Neural cell (in vitro differentiated cells): ENCODE data around the gene FAM240A. TPM values are rescaled to one million over a fixed set of nuclear protein-coding genes. Genes with fewer than 3 reads are reported as not detected.

Experiments used
- H2AFZ ChIP-seq: fragments of 200-600, 300-800 bp; sonication (generic), shearing (Covaris generic); 2 replicates; pipeline ENCODE4 v1.6.0; 2014; ENCODE audit warnings: low read depth, mild to moderate bottlenecking, antibody characterized with exemption, low read length, moderate library complexity
- H3F3A ChIP-seq: fragments of 200-600 bp; shearing (Covaris generic); 2 replicates; pipeline ENCODE4 v1.6.1; 2016; ENCODE audit warnings: mild to moderate bottlenecking, moderate library complexity, mixed read lengths, antibody characterized with exemption, low read length; ENCODE audit not compliant: insufficient read depth, poor library complexity, severe bottlenecking
- H3K27ac ChIP-seq: fragments of 200-600, 300-800 bp; sonication (generic), shearing (Covaris generic); 2 replicates; pipeline ENCODE4 v1.5.1; 2014; ENCODE audit warnings: mild to moderate bottlenecking, low read length, moderate library complexity
- H3K27me3 ChIP-seq: fragments of 300-800, 200-600 bp; sonication (generic), shearing (Covaris generic); 2 replicates; pipeline ENCODE4 v1.6.0; 2014; ENCODE audit warnings: mild to moderate bottlenecking, low read depth, low read length, moderate library complexity; ENCODE audit not compliant: insufficient read depth
- H3K36me3 ChIP-seq: fragments of 300-800, 200-600 bp; sonication (generic), shearing (Covaris generic); 2 replicates; pipeline ENCODE4 v1.5.1; 2014; ENCODE audit warnings: mild to moderate bottlenecking, antibody characterized with exemption, low read length, moderate library complexity; ENCODE audit not compliant: insufficient read depth
- H3K4me2 ChIP-seq: fragments of 300-800, 200-600 bp; sonication (generic), shearing (Covaris generic); 2 replicates; pipeline ENCODE4 v1.6.0; 2014; ENCODE audit warnings: mild to moderate bottlenecking, low read length
- H3K4me3 ChIP-seq: fragments of 300-800, 200-600 bp; sonication (generic), shearing (Covaris generic); 2 replicates; pipeline ENCODE4 v1.5.1; 2014; ENCODE audit warnings: mild to moderate bottlenecking, low read length, moderate library complexity
- H3K79me2 ChIP-seq: fragments of 200-600 bp; shearing (Covaris generic); replicated peaks from 2 replicates; pipeline ENCODE4 v1.6.0; 2014; ENCODE audit warnings: mild to moderate bottlenecking, low read length, moderate library complexity; ENCODE audit not compliant: insufficient read depth
- H3K9ac ChIP-seq: fragments of 300-800, 200-600 bp; sonication (generic), shearing (Covaris generic); 2 replicates; pipeline ENCODE4 v1.6.1; 2016; ENCODE audit warnings: mild to moderate bottlenecking, low read length, mixed read lengths
- H3K9me2 ChIP-seq: fragments of 200-600 bp; shearing (Covaris generic); 2 replicates; pipeline ENCODE4 v1.6.1; 2016; ENCODE audit warnings: mild to moderate bottlenecking, low read length, mixed read lengths; ENCODE audit not compliant: insufficient read depth
- H3K9me3 ChIP-seq: fragments of 200-600, 300-800 bp; sonication (generic), shearing (Covaris generic); 2 replicates; pipeline ENCODE4 v1.6.1; 2016; ENCODE audit warnings: mild to moderate bottlenecking, mixed run types, low read length, moderate library complexity, mixed read lengths
- H4K20me1 ChIP-seq: fragments of 200-600 bp; shearing (Covaris generic); 2 replicates; pipeline ENCODE4 v1.6.1; 2016; ENCODE audit warnings: mild to moderate bottlenecking, mixed run types; ENCODE audit not compliant: insufficient read depth
- EP300 ChIP-seq: fragments of 450-650 bp; conservative IDR thresholded peaks from 2 replicates; pipeline ENCODE4 v1.6.1; 2014; ENCODE audit warnings: antibody characterized with exemption, mild to moderate bottlenecking, moderate library complexity; ENCODE audit not compliant: poor library complexity, severe bottlenecking
- EZH2 ChIP-seq: fragments of 200-600, 300-800 bp; shearing (Covaris generic), sonication (generic); IDR thresholded peaks from 2 replicates; pipeline ENCODE4 v1.6.1; 2014; ENCODE audit warnings: antibody characterized with exemption, low read length, borderline replicate concordance, mild to moderate bottlenecking; ENCODE audit not compliant: insufficient read depth, poor library complexity, severe bottlenecking
- MXI1 ChIP-seq: fragments of 450-650 bp; conservative IDR thresholded peaks from 2 replicates; pipeline ENCODE4 v1.6.1; 2014; ENCODE audit warnings: antibody characterized with exemption, mild to moderate bottlenecking; ENCODE audit not compliant: poor library complexity, severe bottlenecking
- POLR2AphosphoS5 ChIP-seq: IDR thresholded peaks from 2 replicates; pipeline ENCODE4 v1.6.1; 2012
- RAD21 ChIP-seq: fragments of 450-650 bp; conservative IDR thresholded peaks from 2 replicates; pipeline ENCODE4 v1.6.1; 2014; ENCODE audit warnings: antibody characterized with exemption, mild to moderate bottlenecking, moderate library complexity
- SMC3 ChIP-seq: fragments of 450-650 bp; conservative IDR thresholded peaks from 2 replicates; pipeline ENCODE4 v1.6.1; 2014; ENCODE audit warnings: antibody characterized with exemption, mild to moderate bottlenecking, moderate library complexity; ENCODE audit not compliant: poor library complexity
- TAF1 ChIP-seq: IDR thresholded peaks from 2 replicates; pipeline ENCODE4 v1.6.1; 2012; ENCODE audit warnings: low read depth
- polyA plus RNA-seq: library from polyadenylated mRNA; depleted of rRNA; stranded (reverse); fragments of >200 nt; gene quantifications from 2 replicates; pipeline ENCODE4 v1.2.3, GENCODE V29; 2014
- TF ChIP-seq, protein P1 (sequence below): IDR thresholded peaks from 2 replicates; pipeline ENCODE4 v1.6.1; 2012; ENCODE audit warnings: borderline replicate concordance
- TF ChIP-seq, protein P2 (sequence below): fragments of 450-650 bp; IDR thresholded peaks from 2 replicates; pipeline ENCODE4 v1.5.1; 2014; ENCODE audit warnings: antibody characterized with exemption, mild to moderate bottlenecking, moderate library complexity; ENCODE audit not compliant: poor library complexity, severe bottlenecking

The FAM240A gene
- polyA plus RNA-seq, 1 donor from 2014 or later = not detected

DNA sequence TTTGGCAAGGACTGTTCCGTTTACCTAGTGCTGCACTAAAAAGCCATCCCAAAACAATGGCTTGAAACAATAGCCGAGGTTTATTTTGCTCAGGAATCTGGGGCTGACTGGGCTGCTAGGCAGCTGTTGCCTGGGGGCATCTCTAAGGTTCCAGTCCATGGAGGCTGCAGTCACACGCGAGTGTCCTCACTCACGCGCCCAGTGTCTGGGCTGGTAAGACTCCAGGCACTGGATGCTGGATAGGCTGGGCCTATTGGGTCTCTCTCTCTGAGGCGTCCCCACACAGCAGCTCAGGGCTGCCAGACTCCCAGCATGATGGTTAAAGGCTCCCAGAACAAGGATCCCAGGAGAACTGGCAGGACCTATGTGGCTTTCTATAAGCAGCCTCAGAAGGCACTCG is 47.0 kb downstream of the FAM240A start:
- Histone ChIP-seq H3K9ac (no peak overlapping the region), H3K9me3 (no peaks in the 10 kb centered on the region), H3K79me2 (no peaks in the 10 kb centered on the region), H3K27ac (no peak overlapping the region), H3K9me2 (no peaks in the 10 kb centered on the region), H3K27me3 (no peaks in the 10 kb centered on the region), H3F3A (no peaks in the 10 kb centered on the region), H2AFZ (no peak overlapping the region), H4K20me1 (no peaks in the 10 kb centered on the region), H3K4me3 (no peak overlapping the region), H3K36me3 (no peaks in the 10 kb centered on the region), H3K4me2 (no peak overlapping the region)
- TF ChIP-seq, protein P1, sequence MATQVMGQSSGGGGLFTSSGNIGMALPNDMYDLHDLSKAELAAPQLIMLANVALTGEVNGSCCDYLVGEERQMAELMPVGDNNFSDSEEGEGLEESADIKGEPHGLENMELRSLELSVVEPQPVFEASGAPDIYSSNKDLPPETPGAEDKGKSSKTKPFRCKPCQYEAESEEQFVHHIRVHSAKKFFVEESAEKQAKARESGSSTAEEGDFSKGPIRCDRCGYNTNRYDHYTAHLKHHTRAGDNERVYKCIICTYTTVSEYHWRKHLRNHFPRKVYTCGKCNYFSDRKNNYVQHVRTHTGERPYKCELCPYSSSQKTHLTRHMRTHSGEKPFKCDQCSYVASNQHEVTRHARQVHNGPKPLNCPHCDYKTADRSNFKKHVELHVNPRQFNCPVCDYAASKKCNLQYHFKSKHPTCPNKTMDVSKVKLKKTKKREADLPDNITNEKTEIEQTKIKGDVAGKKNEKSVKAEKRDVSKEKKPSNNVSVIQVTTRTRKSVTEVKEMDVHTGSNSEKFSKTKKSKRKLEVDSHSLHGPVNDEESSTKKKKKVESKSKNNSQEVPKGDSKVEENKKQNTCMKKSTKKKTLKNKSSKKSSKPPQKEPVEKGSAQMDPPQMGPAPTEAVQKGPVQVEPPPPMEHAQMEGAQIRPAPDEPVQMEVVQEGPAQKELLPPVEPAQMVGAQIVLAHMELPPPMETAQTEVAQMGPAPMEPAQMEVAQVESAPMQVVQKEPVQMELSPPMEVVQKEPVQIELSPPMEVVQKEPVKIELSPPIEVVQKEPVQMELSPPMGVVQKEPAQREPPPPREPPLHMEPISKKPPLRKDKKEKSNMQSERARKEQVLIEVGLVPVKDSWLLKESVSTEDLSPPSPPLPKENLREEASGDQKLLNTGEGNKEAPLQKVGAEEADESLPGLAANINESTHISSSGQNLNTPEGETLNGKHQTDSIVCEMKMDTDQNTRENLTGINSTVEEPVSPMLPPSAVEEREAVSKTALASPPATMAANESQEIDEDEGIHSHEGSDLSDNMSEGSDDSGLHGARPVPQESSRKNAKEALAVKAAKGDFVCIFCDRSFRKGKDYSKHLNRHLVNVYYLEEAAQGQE = no peak
- no peak for TF ChIP-seq EP300
- TF ChIP-seq MXI1 = no peak
- no peak for TF ChIP-seq POLR2AphosphoS5
- TF ChIP-seq TAF1 = no peak

DNA sequence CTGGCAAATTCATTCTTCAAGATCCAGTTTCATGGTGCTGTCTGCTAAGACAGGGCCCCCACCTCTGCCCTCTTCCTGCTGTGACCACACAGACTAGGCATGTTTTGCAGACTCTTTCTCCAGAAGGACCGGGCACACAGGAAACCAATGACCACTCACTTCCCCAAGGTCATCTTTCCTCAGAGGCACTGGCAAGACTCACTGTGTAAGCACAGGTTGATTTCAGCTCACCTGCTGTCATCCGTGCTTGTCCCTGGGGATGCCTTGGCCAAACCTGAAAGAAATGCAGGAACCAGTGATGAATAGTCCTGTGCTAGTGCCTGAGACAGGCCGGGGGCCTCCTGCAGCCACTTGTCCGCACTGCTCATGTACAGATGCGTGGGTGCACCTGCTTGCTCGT is 47.7 kb downstream of the FAM240A start:
- no peak overlapping the region for H3K27ac ChIP-seq
- no peaks in the 10 kb centered on the region for H3K79me2 ChIP-seq
- no peaks in the 10 kb centered on the region for H3K36me3 ChIP-seq
- no peak overlapping the region for H3K9ac ChIP-seq
- no peaks in the 10 kb centered on the region for H4K20me1 ChIP-seq
- no peaks in the 10 kb centered on the region for H3K9me2 ChIP-seq
- H3K9me3 ChIP-seq = no peaks in the 10 kb centered on the region
- H3K4me3 ChIP-seq = no peak overlapping the region
- no peak overlapping the region for H2AFZ ChIP-seq
- no peaks in the 10 kb centered on the region for H3K27me3 ChIP-seq
- TF ChIP-seq EZH2 (no peak), POLR2AphosphoS5 (no peak), TAF1 (no peak), RAD21 (no peak), MXI1 (no peak), EP300 (no peak), SMC3 (no peak)
- TF ChIP-seq, protein P2, sequence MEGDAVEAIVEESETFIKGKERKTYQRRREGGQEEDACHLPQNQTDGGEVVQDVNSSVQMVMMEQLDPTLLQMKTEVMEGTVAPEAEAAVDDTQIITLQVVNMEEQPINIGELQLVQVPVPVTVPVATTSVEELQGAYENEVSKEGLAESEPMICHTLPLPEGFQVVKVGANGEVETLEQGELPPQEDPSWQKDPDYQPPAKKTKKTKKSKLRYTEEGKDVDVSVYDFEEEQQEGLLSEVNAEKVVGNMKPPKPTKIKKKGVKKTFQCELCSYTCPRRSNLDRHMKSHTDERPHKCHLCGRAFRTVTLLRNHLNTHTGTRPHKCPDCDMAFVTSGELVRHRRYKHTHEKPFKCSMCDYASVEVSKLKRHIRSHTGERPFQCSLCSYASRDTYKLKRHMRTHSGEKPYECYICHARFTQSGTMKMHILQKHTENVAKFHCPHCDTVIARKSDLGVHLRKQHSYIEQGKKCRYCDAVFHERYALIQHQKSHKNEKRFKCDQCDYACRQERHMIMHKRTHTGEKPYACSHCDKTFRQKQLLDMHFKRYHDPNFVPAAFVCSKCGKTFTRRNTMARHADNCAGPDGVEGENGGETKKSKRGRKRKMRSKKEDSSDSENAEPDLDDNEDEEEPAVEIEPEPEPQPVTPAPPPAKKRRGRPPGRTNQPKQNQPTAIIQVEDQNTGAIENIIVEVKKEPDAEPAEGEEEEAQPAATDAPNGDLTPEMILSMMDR = no peak
- TF ChIP-seq, protein P1 = no peak
- H3K4me2 ChIP-seq = no peak overlapping the region
- no peaks in the 10 kb centered on the region for H3F3A ChIP-seq
